Tongue (tissue), 2 donors: ENCODE data around the gene MBP. TPM values are rescaled to one million over a fixed set of nuclear protein-coding genes. Genes with fewer than 3 reads are reported as not detected.
A peak's percentile ranks its signal among the peaks of the same experiment; 100 is the strongest.

Experiments used
- DNase-seq: peaks from one replicate; pipeline ENCODE4 v3.0.0-alpha.2; 2015
- total RNA-seq: library from RNA; depleted of rRNA; stranded (reverse); fragments of >200 nt; gene quantifications from one replicate; pipeline ENCODE4 v1.2.3, GENCODE V29; 2014

MBP gene
- total RNA-seq, 1 donor from 2014 or later: 43.0 TPM

GRCh38 chr18:77082316-77082955 lies 50.1 kb downstream of the MBP start:
- no peak for DNase-seq

GRCh38 chr18:77081390-77081778 lies 51.2 kb downstream of the MBP start:
- DNase-seq: no peak

- no peak for DNase-seq
Measured at GRCh38 chr18:77079954-77080682, 52.5 kb downstream of the MBP start.

GRCh38 chr18:77079088-77079487 lies 53.5 kb downstream of the MBP start:
- DNase-seq: no peak

- DNase-seq: no peak
Measured at GRCh38 chr18:77078690-77079070, 53.9 kb downstream of the MBP start.

GRCh38 chr18:77077941-77078689 lies 54.5 kb downstream of the MBP start:
- no peak for DNase-seq

- DNase-seq: no peak
Measured at GRCh38 chr18:77077401-77077800, 55.2 kb downstream of the MBP start.

- DNase-seq: no peak
Measured at GRCh38 chr18:77076111-77076510, 56.5 kb downstream of the MBP start.

GRCh38 chr18:77074431-77074830 lies 58.2 kb downstream of the MBP start:
- DNase-seq: peak; percentile 92

- DNase-seq: no peak
Measured at GRCh38 chr18:77073336-77074093, 59.1 kb downstream of the MBP start.

GRCh38 chr18:77072566-77072965 lies 60.0 kb downstream of the MBP start:
- no peak for DNase-seq

- DNase-seq: peak; percentile 65
Measured at GRCh38 chr18:77071711-77072292, 60.8 kb downstream of the MBP start.

- no peak for DNase-seq
Measured at GRCh38 chr18:77071061-77071460, 61.5 kb downstream of the MBP start.

- no peak for DNase-seq
Measured at GRCh38 chr18:77070627-77071026, 62.0 kb downstream of the MBP start.

GRCh38 chr18:77069931-77070330 lies 62.7 kb downstream of the MBP start:
- no peak for DNase-seq

- no peak for DNase-seq
Measured at GRCh38 chr18:77069482-77069881, 63.1 kb downstream of the MBP start.

- DNase-seq: peak; percentile 58
Measured at GRCh38 chr18:77068321-77069312, 64.0 kb downstream of the MBP start.

GRCh38 chr18:77067291-77068061 lies 65.1 kb downstream of the MBP start:
- peak; percentile 65 for DNase-seq

- no peak for DNase-seq
Measured at GRCh38 chr18:77066689-77067088, 65.9 kb downstream of the MBP start.

GRCh38 chr18:77066101-77066500 lies 66.5 kb downstream of the MBP start:
- no peak for DNase-seq
